Measurements from ENCODE around the gene CLEC20A. TPM values are rescaled to one million over a fixed set of nuclear protein-coding genes. Genes with fewer than 3 reads are reported as not detected.

Gene CLEC20A
- total RNA-seq (2014; rRNA removed), result not detected in 2 replicates
- Bru-seq, nascent RNA, result not detected
- BruChase-seq, experiment 1, labeled RNA remaining after a 6-hour chase, result not detected
- BruChase-seq, experiment 2, labeled RNA remaining after a 2-hour chase, result not detected
- long read RNA-seq, result 0 reads

DNA sequence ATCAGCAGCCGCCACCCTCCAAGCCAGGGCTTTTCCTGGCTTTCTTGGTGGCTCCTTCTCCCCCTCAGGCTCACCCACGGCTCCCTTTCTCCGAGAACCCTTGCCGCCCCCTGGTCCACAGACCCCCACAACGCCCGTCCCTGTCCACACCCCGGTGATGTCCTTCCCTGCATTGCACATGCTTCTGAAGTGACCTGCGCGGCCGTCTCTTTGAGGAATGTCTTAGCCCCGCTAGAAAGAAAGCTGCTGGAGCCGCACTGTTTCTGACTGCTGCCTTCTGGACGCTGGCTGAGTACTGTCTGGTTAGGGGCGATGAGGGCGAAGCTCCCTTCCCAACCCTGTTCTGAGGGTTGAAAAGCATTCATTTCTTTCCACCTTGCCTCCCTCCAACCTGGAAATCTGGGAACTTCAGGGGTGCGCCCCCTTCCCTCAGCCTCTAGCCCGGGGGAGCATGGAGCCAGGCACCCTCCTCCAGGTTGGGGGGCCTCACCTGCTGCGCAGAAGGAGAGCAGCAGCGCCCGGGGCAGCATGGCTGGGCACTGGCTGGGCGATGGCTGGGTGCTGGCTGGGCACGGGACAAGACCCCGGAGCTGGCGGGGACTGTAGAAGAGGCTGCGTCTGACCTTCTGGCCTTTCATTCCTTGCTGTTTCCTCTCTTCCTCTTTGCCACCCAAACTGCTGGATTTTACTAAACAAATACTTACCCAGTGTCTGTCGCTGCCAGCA lies at the start of gene CLEC20A:
Gene CLEC20A, minus strand, starts transcription at position 555 of the 726 bp plus-strand sequence. Its CDS starts 25 bp downstream, at position 530.
- ChIA-PET POLR2A (ENCODE audit: unreplicated experiment) (interaction anchor here (0.6 kb wide), 1 partner anchor 977 kb away, joined by 3 read pairs; no protein-coding TSS in a partner anchor), CTCF (no interaction called here)
- intact Hi-C loops (cut with micrococcal nuclease), result no loop called here
- DNase-seq (no peak), ATAC-seq (no peak)
- no peak within 1 kb of the TSS for H3K4me2 ChIP-seq (ENCODE audit: low read length)
- H4K20me1 ChIP-seq (ENCODE audit: low read length), result no peaks in the 10 kb centered on the region
- TF ChIP-seq, protein P1, sequence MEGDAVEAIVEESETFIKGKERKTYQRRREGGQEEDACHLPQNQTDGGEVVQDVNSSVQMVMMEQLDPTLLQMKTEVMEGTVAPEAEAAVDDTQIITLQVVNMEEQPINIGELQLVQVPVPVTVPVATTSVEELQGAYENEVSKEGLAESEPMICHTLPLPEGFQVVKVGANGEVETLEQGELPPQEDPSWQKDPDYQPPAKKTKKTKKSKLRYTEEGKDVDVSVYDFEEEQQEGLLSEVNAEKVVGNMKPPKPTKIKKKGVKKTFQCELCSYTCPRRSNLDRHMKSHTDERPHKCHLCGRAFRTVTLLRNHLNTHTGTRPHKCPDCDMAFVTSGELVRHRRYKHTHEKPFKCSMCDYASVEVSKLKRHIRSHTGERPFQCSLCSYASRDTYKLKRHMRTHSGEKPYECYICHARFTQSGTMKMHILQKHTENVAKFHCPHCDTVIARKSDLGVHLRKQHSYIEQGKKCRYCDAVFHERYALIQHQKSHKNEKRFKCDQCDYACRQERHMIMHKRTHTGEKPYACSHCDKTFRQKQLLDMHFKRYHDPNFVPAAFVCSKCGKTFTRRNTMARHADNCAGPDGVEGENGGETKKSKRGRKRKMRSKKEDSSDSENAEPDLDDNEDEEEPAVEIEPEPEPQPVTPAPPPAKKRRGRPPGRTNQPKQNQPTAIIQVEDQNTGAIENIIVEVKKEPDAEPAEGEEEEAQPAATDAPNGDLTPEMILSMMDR (conservative IDR thresholded peaks at IDR 0.05; ENCODE audit: low read depth, low read length), result no peak
- TF ChIP-seq EZH2phosphoT487 (IDR thresholded peaks at IDR 0.05; ENCODE audit: borderline replicate concordance, low read length) (no peak), EZH2 (IDR thresholded peaks at IDR 0.05; ENCODE audit: low read length, unreplicated experiment) (no peak)
- H3K9ac ChIP-seq (ENCODE audit: low read length), result no peak within 1 kb of the TSS
- no peaks in the 10 kb centered on the region for H3K4me1 ChIP-seq (ENCODE audit: insufficient read depth, low read length)
- BruUV-seq (replicated peaks), result no TSS peak
- no peaks in the 10 kb centered on the region for H3K79me2 ChIP-seq (ENCODE audit: low read length)
- no peaks in the 10 kb centered on the region for H3K9me3 ChIP-seq (ENCODE audit: low read length)
- no peaks in the 10 kb centered on the region for H3F3A ChIP-seq (ENCODE audit: low read length, unreplicated experiment)
- no peaks in the 10 kb centered on the region for H3K36me3 ChIP-seq (ENCODE audit: low read depth, low read length)
- H3K27me3 ChIP-seq (ENCODE audit: low read length), result no peaks in the 10 kb centered on the region
- H3K4me3 ChIP-seq (ENCODE audit: low read length), result no peak within 1 kb of the TSS
- H3K27ac ChIP-seq (ENCODE audit: low read length), result no peak within 1 kb of the TSS
- no peaks in the 10 kb centered on the region for H3K9me2 ChIP-seq (replicated peaks; ENCODE audit: low read length)
- H2AFZ ChIP-seq (ENCODE audit: low read length), result no peak within 1 kb of the TSS

DNA sequence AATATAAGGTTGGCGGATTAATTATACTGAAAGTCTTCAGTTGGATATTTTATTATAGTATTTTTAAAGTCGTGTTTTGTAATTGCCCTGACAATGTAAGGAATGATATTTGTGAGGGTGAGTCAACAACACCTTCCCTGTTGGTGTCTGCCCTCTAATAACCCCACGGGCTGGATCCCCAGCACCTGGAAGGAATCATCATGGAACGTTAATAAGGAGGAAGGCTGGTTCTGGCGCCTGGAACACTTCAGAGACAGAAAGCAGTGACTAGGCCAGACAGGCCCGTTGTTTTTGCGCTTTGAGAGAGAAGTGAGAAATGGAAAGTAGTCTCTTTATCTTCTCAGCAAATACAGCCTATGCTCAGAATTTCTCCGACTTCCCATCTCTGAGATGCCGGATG lies 47.8 kb upstream of the CLEC20A start:
- DNase-seq, result no peak
- no TSS peak for BruUV-seq (replicated peaks)
- no peaks in the 10 kb centered on the region for H3F3A ChIP-seq (ENCODE audit: low read length, unreplicated experiment)

More for the DNA sequence above, 47.8 kb upstream of the CLEC20A start:
- Histone ChIP-seq H3K9ac (ENCODE audit: low read length) (no peak overlapping the region), H3K9me3 (ENCODE audit: low read length) (no peaks in the 10 kb centered on the region), H3K36me3 (ENCODE audit: low read depth, low read length) (peaks cover 3% of the 10 kb centered on the region; the same call in 1 of the 2 replicates), H3K4me3 (ENCODE audit: low read length) (no peak overlapping the region), H3K9me2 (replicated peaks; ENCODE audit: low read length) (no peaks in the 10 kb centered on the region), H3K4me1 (ENCODE audit: insufficient read depth, low read length) (peaks cover 39% of the 10 kb centered on the region), H3K4me2 (ENCODE audit: low read length) (peak overlapping the region; percentile 89; the same call in 1 of the 2 replicates), H4K20me1 (ENCODE audit: low read length) (no peaks in the 10 kb centered on the region), H3K27ac (ENCODE audit: low read length) (no peak overlapping the region), H2AFZ (ENCODE audit: low read length) (no peak overlapping the region), H3K27me3 (ENCODE audit: low read length) (no peaks in the 10 kb centered on the region), H3K79me2 (ENCODE audit: low read length) (peaks cover 32% of the 10 kb centered on the region)
- CTCF ChIA-PET, result no interaction called here
- POLR2A ChIA-PET (ENCODE audit: unreplicated experiment), result no interaction called here
- no peak for ATAC-seq
- TF ChIP-seq, protein P1 (conservative IDR thresholded peaks at IDR 0.05; ENCODE audit: low read depth, low read length), result no peak
- no peak for TF ChIP-seq EZH2 (IDR thresholded peaks at IDR 0.05; ENCODE audit: low read length, unreplicated experiment)
- intact Hi-C loops (cut with micrococcal nuclease), result loop anchor here (5.0 kb wide), 1 partner anchor 108 kb away; no protein-coding TSS in a partner anchor

Data from PC-3 (cell line).